ENCODE results near the gene NFATC1.

NFATC1 gene

DNA sequence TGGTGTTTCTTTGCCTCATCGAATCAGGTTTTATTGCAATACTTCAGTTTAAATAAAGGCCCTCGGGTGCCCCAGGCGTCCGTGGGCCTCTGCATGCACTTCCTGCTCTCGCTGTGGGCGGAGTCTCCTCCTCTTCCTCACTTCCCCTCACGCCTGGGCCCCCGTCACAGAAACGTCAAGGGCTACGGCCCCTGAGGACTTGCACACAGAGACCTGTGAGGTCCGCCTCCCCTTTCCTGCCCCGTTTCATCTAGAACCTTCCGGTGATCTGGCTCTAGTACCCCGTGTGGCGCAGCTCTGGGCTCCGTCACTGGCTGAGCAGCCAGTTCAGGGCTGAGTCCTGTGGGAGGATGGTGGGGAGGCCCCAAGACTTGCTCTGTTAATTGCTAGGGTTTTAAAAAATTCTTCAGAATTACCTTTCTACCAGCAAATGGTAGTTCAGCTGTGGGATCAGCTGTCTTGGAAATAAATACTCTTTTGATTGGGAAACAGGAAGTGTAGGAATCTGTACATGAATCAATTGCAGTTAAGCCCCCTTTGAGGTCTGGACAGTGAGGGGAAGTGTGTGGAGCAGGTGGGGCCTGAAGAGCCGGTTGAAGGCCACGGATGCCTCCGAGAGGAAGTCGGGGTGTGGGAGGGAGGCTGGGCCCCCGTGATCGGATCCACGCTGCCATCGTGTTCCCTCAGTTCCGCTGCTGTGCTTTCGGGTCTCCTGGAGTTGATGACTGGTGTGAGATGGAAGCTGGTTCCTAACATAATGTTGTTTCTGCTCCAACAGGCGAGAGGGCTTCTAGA lies 10.2 kb downstream of the NFATC1 start:
- DNase-seq: no peak

DNA sequence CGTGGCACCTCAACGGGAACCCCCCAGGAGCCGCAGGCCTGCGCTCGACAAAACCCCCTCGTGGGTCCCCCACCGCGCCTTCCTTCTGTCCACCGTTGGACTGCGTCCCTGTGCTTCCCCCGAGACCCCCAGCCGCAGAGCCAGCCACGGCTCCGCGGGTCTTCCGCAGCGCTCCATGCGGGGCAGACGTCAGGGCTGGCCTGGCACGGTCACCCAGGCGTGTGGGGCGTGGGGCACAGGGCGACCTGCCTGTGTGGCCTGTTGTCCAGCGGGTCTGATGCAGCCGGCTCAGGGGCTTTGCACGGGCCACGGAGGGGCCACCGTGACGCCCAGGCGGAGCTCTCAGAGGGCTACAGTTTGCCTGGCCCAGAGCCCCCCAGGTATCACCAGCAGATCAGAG lies 11.0 kb downstream of the NFATC1 start:
- no peak for DNase-seq

DNA sequence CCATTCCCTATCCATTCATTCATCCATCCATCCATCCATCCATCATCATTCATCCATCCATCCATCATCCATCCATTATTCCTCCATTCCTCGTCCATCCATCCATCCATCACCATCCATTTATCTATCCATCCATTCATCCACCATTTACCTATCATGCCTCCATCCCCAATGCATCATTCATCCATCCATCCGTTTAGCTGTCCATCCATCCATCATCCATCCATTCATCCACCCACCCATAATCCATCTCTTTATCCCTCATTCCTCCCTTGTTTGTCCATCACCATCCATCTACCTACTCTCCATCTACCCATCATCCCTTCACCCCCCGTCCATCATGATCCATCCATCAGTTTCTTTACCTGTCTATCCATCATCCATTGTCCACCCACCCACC lies 13.6 kb downstream of the NFATC1 start:
- no peak for DNase-seq

DNA sequence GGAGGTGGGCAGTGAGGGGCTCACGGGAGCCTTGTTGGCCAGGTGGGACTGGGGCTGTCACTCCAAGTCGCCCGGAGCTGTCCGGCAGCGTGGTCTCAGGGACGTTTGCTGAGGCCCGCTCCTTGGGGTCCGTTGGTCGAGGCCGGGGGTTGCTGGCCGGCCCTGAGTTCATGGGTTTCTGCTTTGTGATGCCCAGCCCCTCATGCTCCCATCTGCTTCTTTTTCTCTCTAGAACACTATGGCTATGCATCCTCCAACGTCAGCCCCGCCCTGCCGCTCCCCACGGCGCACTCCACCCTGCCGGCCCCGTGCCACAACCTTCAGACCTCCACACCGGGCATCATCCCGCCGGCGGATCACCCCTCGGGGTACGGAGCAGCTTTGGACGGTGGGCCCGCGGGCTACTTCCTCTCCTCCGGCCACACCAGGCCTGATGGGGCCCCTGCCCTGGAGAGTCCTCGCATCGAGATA lies 14.5 kb downstream of the NFATC1 start:
- DNase-seq: no peak

DNA sequence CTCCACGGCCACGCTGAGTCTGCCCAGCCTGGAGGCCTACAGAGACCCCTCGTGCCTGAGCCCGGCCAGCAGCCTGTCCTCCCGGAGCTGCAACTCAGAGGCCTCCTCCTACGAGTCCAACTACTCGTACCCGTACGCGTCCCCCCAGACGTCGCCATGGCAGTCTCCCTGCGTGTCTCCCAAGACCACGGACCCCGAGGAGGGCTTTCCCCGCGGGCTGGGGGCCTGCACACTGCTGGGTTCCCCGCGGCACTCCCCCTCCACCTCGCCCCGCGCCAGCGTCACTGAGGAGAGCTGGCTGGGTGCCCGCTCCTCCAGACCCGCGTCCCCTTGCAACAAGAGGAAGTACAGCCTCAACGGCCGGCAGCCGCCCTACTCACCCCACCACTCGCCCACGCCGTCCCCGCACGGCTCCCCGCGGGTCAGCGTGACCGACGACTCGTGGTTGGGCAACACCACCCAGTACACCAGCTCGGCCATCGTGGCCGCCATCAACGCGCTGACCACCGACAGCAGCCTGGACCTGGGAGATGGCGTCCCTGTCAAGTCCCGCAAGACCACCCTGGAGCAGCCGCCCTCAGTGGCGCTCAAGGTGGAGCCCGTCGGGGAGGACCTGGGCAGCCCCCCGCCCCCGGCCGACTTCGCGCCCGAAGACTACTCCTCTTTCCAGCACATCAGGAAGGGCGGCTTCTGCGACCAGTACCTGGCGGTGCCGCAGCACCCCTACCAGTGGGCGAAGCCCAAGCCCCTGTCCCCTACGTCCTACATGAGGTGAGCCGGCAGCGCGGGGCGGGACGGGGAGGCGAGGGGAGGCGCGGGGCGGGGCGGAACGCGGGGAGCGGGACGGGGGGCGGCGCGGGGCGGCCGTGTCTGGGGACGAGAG lies 15.2 kb downstream of the NFATC1 start:
- DNase-seq: no peak

DNA sequence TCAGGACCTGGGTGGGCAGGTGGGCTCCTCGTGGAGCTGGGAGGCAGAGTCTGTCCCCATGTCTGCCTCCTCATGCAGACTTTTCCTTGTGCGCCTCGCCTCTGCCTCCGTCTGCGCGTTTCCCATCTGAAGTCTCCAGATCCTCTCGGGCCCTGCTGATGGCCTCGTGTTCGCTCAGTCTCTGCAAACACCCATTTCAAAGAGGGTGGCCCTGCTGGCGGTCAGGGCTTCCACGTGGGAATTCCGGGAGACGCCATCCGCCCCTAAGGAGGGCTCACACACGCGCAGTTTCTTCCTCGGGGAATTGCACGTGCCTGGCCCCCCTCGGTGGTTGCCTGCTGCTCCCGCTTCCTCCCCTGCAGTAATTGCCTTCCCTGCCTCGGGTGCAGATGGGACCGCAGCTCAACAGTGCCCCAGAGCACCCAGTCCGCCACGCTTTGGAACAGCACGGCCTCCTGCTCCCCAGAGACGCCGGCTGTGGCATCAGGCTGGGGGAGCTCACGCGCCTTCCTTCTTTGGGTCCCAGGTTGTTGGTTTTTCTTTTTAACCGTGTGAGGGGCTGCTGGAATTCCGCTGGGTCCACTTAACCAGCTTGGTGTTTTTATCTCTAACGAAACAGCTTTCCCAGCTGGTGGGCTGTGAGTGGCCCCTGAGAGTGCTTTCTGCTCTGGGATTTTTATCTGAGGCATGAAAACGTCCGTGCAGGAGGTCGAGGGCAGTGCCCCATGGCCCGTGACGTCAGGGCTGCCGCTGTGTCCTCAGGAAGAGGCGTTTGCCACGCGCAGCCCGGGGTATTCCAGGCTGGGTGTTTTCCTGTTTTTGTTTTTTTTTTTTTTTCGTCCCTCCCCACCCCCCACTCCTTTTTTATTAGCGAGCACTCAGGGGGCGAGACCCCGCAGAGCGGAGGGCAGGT lies 16.1 kb downstream of the NFATC1 start:
- DNase-seq: no peak

DNA sequence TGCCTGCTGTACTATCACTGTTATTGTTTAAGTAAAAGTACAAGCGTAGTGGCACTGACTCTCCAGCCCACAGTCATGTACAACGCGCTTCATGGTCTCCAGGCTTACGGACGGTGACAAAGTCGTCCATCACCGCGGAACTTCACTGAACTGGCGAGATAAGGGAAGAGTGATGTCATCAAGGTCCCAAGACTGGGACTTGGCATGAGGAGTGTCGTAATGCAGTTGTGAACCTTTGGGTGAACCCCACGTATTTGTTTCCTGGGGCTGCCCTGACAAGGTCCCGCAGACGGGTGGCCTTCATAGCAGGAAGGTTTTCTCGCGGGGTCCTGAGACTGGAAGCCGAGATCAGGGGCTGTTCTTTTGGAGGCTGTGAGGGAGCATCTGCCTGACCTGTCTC lies 17.3 kb downstream of the NFATC1 start:
- DNase-seq: no peak

DNA sequence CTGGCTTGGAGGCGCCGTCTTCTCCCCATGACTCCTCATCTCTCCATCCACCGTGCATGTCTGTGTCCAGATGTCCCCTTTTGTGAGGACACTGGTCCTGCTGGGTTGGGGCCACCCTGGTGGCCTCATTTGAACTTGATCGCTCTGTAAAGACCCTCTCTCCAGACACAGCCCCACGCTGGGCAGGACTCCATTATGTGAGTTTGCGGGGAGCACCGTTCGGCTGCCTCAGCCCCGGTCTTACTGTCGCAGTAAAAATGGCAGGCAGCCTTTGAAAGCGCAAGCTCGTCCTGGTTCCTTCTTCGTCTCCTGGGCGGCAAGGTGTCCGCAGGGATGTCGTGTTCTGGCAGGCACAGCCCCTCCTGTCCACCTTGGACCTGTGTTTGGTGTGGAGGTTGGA lies 17.7 kb downstream of the NFATC1 start:
- DNase-seq: no peak

DNA sequence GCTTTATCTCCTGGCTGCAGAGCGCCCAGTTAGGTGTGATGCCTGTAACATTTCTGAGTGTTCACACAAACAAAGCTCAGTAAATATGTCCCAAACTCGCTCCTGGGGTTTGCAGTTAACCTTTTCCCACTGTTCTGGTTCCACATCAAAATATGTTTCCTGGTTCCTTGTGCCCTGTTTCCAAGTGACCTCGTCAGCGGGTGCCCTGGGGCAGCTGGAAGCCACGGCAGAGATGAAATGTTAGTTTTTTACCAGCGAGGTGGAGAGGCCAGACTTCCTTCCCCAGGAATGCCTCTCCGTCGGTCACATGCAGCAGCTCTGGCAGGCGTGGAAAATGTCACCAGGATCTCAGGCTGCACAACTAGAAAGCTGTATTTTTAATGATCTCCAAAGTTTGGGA lies 18.2 kb downstream of the NFATC1 start:
- DNase-seq: no peak

DNA sequence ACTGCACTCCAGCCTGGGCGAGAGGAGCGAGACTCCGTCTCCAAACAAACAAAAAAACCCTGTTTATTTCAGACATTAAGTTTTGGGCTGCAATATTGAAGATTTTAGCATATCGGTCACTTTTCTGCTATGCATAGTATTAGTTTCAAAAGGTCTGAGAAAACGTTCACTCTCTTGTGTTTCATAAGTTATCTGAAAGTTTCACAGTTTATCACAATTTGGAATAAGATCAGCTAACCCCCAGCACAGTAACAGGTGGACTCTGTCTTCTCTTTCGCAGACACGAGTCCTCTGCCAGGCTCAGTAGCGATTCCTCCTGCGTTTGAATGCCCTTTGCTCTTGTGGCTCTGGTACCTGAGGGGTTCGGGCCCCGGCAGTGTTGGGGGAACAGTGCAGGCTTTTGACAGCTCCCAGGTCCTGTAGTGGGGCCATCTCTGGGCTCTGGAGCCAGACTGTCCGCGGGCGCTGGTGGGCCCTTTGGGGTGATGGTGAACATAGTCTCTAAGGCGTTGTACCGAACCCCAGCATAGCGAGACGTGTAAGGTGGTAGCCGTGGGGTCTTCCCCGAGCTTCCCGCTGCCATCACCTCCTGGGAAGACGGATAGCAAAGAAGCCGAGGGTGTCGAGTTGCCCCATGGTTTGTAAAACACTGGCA lies 20.4 kb downstream of the NFATC1 start:
- no peak for DNase-seq

DNA sequence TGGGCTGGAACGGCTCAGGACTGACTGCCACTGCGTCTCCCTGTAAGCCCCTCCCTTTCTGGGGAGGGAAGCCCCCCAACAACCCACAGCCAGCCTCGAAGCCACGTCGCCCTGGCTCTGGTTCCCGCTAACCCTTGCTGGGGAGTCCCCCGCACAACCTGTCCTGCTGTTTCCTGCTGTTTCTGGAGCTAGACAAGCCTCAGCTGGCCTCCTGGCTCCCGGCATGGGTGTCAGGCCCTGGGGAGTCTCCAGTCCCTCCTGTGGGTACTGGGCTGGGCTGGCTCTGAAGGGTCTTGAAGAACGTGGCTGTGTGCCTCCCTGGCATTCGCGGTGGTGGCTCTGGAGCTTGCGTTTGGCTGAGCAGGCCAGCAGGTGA lies 20.9 kb downstream of the NFATC1 start:
- DNase-seq: no peak

DNA sequence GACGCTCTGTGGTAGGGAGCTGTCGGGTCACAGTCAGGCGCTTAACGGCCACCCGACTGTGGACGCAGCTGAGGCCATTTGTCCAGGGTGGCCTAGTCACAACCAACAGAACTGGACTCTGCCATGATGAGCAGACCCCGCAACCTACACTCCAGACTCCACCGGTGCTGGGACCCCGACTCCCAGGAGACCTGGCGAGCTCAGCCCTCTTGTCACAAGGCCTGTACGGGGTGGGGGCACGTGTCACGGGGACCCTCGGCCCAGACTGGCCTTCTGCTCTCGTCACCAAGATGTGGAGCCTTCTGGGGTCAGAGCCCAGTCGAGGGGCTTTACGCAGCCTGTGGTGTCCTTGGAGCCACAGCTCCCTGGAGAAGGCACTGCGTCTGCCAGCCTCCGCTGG lies 22.5 kb downstream of the NFATC1 start:
- no peak for DNase-seq

DNA sequence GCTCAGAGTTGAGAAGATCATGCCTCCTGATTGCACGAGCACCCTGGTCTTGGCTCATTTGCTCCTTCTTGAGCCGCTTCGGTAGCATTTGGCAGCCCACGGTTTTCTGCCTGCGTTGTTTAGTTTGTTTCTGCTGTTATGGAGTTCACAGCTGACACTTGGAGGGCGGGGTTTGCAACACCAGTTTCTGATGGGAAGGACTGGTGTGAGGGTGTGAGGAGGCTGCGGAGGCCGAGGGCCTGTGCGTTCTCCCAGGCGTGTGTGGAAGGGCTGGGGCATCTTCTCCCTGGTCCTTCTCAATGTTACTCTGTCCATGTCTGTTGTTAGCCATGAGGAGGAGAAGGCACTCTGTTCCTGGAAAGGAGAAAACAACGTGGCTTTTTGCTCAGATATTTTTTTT lies 22.9 kb downstream of the NFATC1 start:
- no peak for DNase-seq

DNA sequence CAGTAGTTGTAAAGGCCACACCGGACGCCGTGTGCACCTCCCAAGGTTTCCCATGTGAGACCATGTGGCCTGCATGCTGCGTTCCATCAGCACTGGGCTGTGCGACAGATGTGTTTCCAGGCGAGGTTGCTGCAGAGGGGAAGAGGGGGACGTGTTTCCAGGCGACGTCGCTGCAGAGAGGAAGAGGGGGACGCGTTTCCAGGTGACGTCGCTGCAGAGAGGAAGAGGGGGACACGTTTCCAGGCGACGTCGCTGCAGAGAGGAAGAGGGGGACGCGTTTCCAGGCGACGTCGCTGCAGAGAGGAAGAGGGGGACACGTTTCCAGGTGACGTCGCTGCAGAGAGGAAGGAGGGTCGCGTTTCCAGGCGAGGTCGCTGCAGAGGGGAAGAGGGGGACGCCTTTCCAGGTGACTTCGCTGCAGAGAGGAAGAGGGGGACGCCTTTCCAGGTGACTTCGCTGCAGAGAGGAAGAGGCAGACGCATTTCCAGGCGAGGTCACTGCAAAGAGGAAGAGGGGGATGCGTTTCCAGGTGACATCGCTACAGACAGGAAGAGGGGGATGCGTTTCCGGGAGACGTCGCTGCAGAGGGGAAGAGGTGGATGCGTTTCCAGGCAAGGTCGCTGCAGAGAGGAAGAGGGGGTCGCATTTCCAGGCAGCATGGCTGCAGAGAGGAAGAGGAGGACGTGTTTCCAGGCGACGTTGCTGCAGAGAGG lies 24.5 kb downstream of the NFATC1 start:
- DNase-seq: no peak

DNA sequence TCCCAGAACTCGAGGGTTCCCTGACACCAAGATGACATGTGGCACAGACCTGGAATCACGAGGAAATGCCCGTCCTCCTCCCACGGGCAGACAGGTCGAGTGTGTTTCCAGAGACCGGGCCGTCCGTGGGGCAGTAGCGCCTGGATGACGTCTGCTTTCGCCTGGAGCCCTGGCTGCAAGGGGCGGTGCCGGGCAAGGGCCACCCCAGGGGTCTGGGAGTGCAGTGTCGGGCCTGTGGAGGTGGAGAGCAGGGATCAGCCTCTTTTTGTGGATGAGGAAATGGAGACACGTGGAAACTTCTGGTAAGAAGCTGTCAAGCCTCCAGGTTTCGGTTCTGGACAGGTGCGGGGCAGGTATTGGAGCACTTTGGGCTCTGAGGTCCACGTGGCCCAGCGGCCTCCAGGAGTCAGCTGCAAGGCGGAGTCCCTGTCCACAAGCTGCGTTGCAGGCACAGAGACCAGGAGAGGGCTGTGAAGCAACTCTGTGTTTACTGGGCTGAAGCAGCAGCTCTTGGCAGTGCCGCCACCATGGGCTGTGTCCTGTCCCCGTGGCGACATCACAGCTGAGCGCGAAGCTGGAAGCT lies 25.6 kb downstream of the NFATC1 start:
- no peak for DNase-seq

DNA sequence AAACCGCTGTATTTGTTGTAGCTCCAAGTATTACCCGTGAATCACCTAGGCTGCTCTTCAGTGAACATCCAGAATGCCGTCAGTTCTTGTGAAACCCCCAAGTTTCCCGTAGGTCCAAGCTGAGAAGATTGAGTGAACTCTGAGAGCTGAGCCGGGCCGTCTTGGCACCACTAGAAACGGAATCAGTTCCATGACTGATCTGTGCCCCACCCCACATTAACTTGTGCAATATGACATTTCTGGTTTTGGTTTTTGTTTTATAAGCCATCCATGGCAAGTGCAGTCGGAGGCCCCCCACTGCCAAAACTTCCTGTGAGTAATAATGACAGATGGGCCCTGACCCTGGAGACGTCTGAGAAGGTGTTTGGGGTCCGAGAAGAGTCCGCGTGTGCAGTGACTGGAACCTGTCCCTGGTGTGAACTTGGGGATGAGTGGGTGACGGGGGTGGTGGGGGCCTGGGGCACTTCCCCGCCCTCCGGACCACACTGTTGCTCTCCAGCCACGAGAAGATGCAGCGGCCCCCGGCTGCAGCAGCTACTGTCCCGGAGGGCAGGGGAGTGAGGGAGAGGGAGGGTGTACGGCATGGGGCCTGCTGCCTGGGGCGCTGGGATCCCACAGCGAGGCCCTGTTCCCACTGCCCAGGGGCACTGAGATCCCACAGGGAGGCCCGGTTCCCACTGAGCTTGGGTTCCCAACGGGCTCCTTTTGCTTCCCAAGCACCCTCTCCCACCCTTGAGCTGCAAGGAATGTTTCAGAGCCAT lies 26.5 kb downstream of the NFATC1 start:
- DNase-seq: no peak

DNA sequence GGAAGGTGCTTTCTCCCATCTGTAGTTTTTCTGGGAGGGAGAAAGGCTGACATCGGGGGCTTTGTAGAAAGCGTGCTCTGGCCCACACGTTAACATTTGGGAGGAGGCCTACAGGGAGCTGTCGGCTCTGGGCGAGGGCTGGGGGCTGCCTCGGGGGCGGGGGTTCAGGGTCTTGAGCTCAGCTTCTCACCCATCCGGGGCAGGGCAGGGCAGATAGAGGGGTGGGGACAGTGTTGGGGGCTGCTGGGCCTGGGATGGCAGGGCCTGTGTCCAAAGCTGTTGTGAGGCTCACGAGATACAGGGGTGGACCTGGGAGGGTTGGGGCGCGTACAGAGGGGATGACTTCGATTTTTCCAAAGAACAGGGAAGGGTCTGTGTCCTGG lies 27.0 kb downstream of the NFATC1 start:
- DNase-seq: no peak

DNA sequence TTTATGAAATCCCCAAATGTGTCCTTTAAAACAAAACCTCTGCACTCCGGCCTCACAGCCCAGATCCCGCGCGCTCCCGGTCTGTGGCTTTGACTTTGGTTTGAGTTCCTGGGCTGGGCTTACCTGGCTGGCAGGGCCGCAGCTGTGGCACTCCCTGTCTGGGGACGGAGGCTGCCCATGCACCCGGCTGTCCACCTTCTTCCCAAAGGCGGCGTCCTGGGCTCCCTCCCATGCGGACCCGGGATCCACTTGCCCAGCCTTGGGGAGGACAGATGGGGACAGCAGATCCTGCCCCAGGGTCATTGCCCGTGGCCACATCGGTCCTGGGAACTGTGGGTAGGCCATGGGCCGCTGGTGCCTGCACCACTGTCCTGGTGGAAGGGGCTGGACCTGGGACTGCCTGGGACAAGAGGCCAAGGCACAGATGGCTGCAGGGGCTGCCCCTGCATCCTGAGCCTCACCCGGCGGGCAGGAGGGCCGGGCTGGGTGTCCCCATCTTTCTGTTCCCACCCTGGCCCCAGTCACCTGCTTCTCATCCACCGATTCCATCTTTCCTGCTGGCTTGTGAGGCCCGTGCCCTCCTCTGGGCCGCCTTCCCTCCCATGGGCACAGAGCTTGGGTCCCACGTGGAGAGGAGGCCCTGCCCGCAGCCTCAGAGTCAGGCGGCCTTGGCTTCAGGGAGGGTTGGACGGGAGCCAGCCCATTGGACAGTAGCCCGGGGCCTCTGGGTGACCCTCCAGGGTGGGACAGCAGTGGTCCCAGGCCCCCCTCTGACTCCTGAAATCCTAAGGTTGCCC lies 27.7 kb downstream of the NFATC1 start:
- no peak for DNase-seq

DNA sequence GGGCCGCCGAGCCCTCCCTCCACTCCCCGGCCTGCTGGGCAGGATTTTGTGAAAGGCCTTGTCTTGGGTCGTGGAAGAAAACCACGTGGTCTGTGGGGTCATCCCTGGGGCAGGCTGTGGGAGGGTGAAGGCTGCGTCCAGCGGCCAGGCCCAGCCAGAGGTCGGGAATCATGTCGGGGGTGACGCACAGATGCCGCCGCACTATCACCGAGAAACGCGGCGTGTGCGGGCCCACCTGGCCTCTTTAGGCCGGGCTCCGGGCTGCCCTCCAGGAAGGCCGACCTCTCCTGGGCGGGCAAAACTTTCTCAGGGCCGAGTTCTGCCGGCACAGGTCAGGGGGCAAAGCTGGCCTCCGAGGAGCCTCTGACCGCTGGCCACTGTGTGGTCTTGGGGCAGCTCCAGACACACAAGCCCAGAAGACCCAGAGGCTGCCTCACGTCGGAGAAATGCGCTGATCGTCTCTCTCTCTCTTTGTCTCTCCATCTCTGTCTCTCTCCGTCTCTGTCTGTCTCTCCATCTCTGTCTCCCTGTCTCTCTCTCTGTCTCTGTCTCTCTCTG lies 28.4 kb downstream of the NFATC1 start:
- no peak for DNase-seq
